GM12891 (cell line): ENCODE measurements around the gene GPC5.

ENCODE experiments used
- POLR2A ChIP-seq: IDR thresholded peaks from 2 replicates; pipeline ENCODE4 v1.6.1; 2011; ENCODE audit warnings: low read depth, low read length, control low read depth
- POLR2AphosphoS5 ChIP-seq: IDR thresholded peaks from 2 replicates; pipeline ENCODE4 v1.6.1; 2011; ENCODE audit warnings: low read depth, low read length, control low read depth
- SPI1 ChIP-seq: IDR thresholded peaks from 2 replicates; pipeline ENCODE4 v1.6.1; 2011; ENCODE audit warnings: low read depth, low read length, control low read depth
- TAF1 ChIP-seq: IDR thresholded peaks from 2 replicates; pipeline ENCODE4 v1.6.1; 2011; ENCODE audit warnings: low read depth, low read length, control low read depth

DNA sequence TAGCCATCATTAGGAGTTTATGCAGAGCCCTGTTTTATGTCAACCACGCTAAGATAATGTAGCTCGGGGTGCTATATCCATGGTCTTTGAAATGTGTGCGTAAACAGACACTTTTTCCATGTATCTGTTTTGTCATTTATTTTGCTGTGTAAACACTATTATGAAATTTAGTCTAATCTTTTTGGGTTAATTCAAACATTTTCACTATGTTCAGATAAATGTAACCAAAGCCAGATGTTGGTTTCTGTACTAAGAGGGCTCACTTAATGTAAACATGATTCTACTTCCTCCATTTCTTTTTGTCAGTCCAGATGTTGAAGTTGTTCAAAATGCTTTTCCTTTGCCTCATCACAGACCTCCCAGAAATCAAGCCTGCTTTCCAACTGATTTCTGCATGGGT lies 1328.7 kb downstream of the GPC5 start:
- no peak for TF ChIP-seq POLR2AphosphoS5
- no peak for TF ChIP-seq POLR2A
- TF ChIP-seq TAF1: no peak
- TF ChIP-seq SPI1: no peak
